ENCODE results near the gene C3orf18.

DNA sequence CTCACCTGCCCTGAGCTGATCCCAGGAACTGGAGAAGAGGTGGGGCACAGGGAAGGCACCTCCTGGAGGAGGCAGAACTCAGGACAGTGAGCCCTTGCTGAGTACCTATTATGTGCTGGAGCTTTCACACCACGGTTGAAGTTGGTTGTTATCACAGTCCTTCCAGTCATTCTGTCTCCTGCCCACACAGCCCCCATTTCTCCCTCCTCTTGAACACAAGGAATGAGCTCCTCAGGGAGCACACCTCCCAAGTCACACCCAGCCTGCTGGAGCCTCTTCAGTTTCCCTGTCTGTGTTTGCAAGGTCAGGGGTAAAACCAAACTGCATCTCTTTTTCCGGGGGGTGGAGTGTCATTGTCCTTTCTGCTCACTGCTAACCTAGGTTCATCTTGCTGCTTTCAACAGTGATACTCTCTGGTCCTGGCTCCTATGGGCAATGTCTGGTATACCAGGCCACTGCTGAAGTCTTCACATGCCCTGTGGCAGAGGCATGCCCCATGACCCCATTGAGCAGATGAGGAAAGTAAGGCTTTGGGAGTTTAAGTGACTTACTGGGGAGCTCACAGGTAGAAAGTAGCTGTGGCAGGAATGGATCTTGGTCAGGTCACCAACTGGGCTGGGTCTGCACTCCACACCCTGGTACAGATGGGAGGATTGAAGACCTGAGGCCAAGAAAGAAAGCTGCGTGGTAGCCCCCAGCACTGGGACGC, 30.0 kb downstream of the C3orf18 start:
- TF ChIP-seq, protein P1, sequence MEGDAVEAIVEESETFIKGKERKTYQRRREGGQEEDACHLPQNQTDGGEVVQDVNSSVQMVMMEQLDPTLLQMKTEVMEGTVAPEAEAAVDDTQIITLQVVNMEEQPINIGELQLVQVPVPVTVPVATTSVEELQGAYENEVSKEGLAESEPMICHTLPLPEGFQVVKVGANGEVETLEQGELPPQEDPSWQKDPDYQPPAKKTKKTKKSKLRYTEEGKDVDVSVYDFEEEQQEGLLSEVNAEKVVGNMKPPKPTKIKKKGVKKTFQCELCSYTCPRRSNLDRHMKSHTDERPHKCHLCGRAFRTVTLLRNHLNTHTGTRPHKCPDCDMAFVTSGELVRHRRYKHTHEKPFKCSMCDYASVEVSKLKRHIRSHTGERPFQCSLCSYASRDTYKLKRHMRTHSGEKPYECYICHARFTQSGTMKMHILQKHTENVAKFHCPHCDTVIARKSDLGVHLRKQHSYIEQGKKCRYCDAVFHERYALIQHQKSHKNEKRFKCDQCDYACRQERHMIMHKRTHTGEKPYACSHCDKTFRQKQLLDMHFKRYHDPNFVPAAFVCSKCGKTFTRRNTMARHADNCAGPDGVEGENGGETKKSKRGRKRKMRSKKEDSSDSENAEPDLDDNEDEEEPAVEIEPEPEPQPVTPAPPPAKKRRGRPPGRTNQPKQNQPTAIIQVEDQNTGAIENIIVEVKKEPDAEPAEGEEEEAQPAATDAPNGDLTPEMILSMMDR (IDR thresholded peaks at IDR 0.05): no peak
- TF ChIP-seq POLR2A (IDR thresholded peaks at IDR 0.05): no peak

All from adrenal gland (tissue), 5 donors.